ENCODE data around the gene PTGDR2.

DNA sequence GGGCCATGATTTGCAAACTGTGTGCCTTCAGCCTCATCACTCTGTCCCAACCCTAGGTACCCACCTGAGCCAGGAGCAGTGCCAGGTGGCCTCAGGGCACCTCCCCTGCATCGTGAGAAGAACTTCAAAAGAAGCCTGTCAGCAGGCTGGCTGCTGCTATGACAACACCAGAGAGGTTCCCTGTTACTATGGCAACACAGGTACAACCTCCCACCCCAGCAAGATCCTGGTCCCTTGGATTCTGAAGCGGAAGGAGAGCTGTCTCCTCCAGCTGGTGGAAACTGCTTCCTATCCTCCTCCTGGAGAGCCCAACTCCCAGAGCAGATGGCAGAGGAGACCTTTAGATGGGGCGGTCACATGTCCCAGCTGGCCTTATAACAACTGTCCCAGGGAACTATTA, 14.5 kb upstream of the PTGDR2 start:
- TF ChIP-seq GATA2 (IDR thresholded peaks at IDR 0.05; ENCODE audit: low read depth, low read length) (no peak), GATA3 (IDR thresholded peaks at IDR 0.05; ENCODE audit: low read depth, low read length) (no peak)
